Mesenchymal stem cell (in vitro differentiated cells and primary cell): Measurements from ENCODE around the gene ERGIC1.

ENCODE experiments used
- DNase-seq: peaks from one replicate; pipeline ENCODE4 v3.0.0-alpha.2; 2013
- H2AFZ ChIP-seq: one replicate; pipeline ENCODE4 v1.6.1; 2013; ENCODE audit warnings: low read depth, mild to moderate bottlenecking, control low read depth, inconsistent platforms, low read length, moderate library complexity
- H2AK5ac ChIP-seq: 2 replicates; pipeline ENCODE4 v1.6.1; 2013; ENCODE audit warnings: low read length, moderate library complexity, mild to moderate bottlenecking, inconsistent platforms; ENCODE audit not compliant: severe bottlenecking
- H2BK120ac ChIP-seq: one replicate; pipeline ENCODE4 v1.6.1; 2013; ENCODE audit warnings: low read depth, mild to moderate bottlenecking, inconsistent platforms, low read length, moderate library complexity
- H2BK12ac ChIP-seq, 2 experiments: one replicate each; pipeline ENCODE4 v1.6.1; 2013; ENCODE audit warnings: inconsistent platforms in 2 of 2, low read length in 2 of 2, mild to moderate bottlenecking in 2 of 2, moderate library complexity in 2 of 2, control low read depth in 1 of 2
- H2BK15ac ChIP-seq: one replicate; pipeline ENCODE4 v1.6.1; 2013; ENCODE audit warnings: mild to moderate bottlenecking, low read depth, inconsistent platforms; ENCODE audit not compliant: poor library complexity, severe bottlenecking
- H2BK5ac ChIP-seq: 2 replicates; pipeline ENCODE4 v1.6.1; 2013; ENCODE audit warnings: low read depth, mild to moderate bottlenecking, low read length, control low read depth, inconsistent platforms; ENCODE audit not compliant: poor library complexity, severe bottlenecking
- H3K14ac ChIP-seq, 2 experiments: one replicate each; pipeline ENCODE4 v1.6.1; 2013; ENCODE audit warnings: inconsistent platforms in 2 of 2, low read length in 2 of 2, control low read depth in 1 of 2, mild to moderate bottlenecking in 1 of 2, moderate library complexity in 1 of 2
- H3K18ac ChIP-seq, 2 experiments: one replicate each; pipeline ENCODE4 v1.6.1; 2013; ENCODE audit warnings: inconsistent platforms in 2 of 2, low read length in 2 of 2, control low read depth in 1 of 2, low read depth in 1 of 2, mild to moderate bottlenecking in 1 of 2
- H3K23ac ChIP-seq, 2 experiments: one replicate each; pipeline ENCODE4 v1.6.1; 2013; ENCODE audit warnings: inconsistent platforms in 2 of 2, low read length in 2 of 2, mild to moderate bottlenecking in 2 of 2, moderate library complexity in 2 of 2, control low read depth in 1 of 2
- H3K27ac ChIP-seq: 2 replicates; pipeline ENCODE4 v1.5.1; 2013; ENCODE audit warnings: mild to moderate bottlenecking, moderate library complexity, low read length, control low read depth, inconsistent platforms; ENCODE audit not compliant: poor library complexity, severe bottlenecking
- H3K27me3 ChIP-seq, 2 experiments: 2 replicates each; pipeline versions ENCODE4 v1.6.1 to v1.7.0; 2013; ENCODE audit warnings: low read length in 2 of 2, mild to moderate bottlenecking in 2 of 2, moderate library complexity in 2 of 2, control low read depth in 1 of 2, inconsistent platforms in 1 of 2; ENCODE audit not compliant: control insufficient read depth in 1 of 2, insufficient read depth in 1 of 2
- H3K36me3 ChIP-seq, 2 experiments: 2 replicates each; pipeline versions ENCODE4 v1.6.1 to v1.7.0; 2013; ENCODE audit warnings: low read length in 2 of 2, control low read depth in 1 of 2, inconsistent platforms in 1 of 2, low read depth in 1 of 2, mild to moderate bottlenecking in 1 of 2; ENCODE audit not compliant: insufficient read depth in 2 of 2, control insufficient read depth in 1 of 2
- H3K4ac ChIP-seq, 2 experiments: one replicate each; pipeline ENCODE4 v1.6.1; 2013; ENCODE audit warnings: inconsistent platforms in 2 of 2, low read length in 2 of 2, mild to moderate bottlenecking in 2 of 2, moderate library complexity in 2 of 2, control low read depth in 1 of 2, low read depth in 1 of 2
- H3K4me1 ChIP-seq: 2 replicates; pipeline ENCODE4 v1.6.1; 2013; ENCODE audit warnings: low read depth, low read length, control low read depth; ENCODE audit not compliant: control insufficient read depth, insufficient read depth
- H3K4me2 ChIP-seq: 2 replicates; pipeline ENCODE4 v1.6.1; 2013; ENCODE audit warnings: low read length, mild to moderate bottlenecking, inconsistent platforms; ENCODE audit not compliant: poor library complexity, severe bottlenecking
- H3K4me3 ChIP-seq, 2 experiments: 2 replicates each; pipeline versions ENCODE4 v1.5.1 to v1.7.0; 2013; ENCODE audit warnings: low read length in 2 of 2, mild to moderate bottlenecking in 2 of 2, control low read depth in 1 of 2, low read depth in 1 of 2; ENCODE audit not compliant: insufficient read depth in 1 of 2
- H3K79me1 ChIP-seq: replicated peaks from 2 replicates; pipeline ENCODE4 v1.6.1; 2013; ENCODE audit warnings: mild to moderate bottlenecking, control low read depth, low read length, inconsistent platforms; ENCODE audit not compliant: poor library complexity, severe bottlenecking
- H3K9ac ChIP-seq: 2 replicates; pipeline ENCODE4 v1.7.0; 2013; ENCODE audit warnings: mild to moderate bottlenecking, low read length, moderate library complexity
- H3K9me3 ChIP-seq: 2 replicates; pipeline ENCODE4 v1.7.0; 2013; ENCODE audit warnings: mild to moderate bottlenecking, low read length; ENCODE audit not compliant: control insufficient read depth
- H4K8ac ChIP-seq: one replicate; pipeline ENCODE4 v1.6.1; 2013; ENCODE audit warnings: inconsistent platforms, mild to moderate bottlenecking, low read length, moderate library complexity
- H4K91ac ChIP-seq: one replicate; pipeline ENCODE4 v1.6.1; 2013; ENCODE audit warnings: mild to moderate bottlenecking, low read length, inconsistent platforms
- WGBS: methylation state at CpG from one replicate; pipeline ENCODE4 v1.1.7; 2013; ENCODE audit warnings: mixed read lengths; 5-methylcytosine and 5-hydroxymethylcytosine counted together

ERGIC1 gene

DNA sequence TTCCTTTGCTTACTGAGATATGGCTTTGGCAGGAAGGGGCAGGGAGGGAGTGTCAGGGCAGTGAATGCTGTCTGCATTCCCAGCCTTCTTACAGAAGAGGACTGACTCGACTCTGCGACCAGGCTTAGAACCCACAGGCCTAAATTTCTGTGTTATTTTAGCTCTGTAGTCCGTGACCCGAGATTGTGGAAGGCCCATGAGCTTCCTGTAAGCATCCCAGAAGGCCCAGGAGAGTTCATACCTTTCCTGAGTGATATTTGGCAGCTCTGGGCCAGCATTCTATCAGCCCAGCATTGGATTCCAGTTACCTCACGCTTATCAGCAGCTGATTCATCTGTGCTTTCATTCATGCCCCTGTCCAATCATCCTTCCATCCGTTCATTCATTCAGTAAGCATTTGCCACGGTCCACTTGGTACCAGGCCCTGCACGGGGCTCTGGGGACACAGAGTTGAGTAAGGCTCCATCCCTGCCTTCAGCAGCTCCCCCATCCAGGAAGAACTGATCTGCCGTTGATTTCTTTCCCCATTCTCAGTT, 97.0 kb downstream of the ERGIC1 start:
- Histone ChIP-seq H2AFZ (no peak overlapping the region), H3K4me2 (no peak overlapping the region), H3K9ac (peak overlapping the region; percentile 84), H3K14ac (peak overlapping the region in 1 of 2 experiments; percentile 74), H3K36me3 (peaks cover 46 to 59% of the 10 kb centered on the region in 2 experiments), H2BK15ac (no peak overlapping the region), H4K8ac (no peak overlapping the region), H4K91ac (no peak overlapping the region), H3K18ac (no peak overlapping the region), H2AK5ac (peak overlapping the region; percentile 60), H2BK5ac (no peak overlapping the region), H2BK120ac (no peak overlapping the region), H2BK12ac (peak overlapping the region in 1 of 2 experiments; percentile 70), H3K79me1 (peaks cover 14% of the 10 kb centered on the region), H3K4me3 (peak overlapping the region in 1 of 2 experiments; percentile 40), H3K27ac (peak overlapping the region; percentile 96), H3K4ac (peak overlapping the region in 1 of 2 experiments; percentile 17), H3K4me1 (peaks cover 24% of the 10 kb centered on the region), H3K9me3 (no peaks in the 10 kb centered on the region), H3K27me3 (no peaks in the 10 kb centered on the region), H3K23ac (no peak overlapping the region)
- 14% methylated on average over 8 of the region's 9 CpGs for WGBS
- DNase-seq: peak; percentile 91

DNA sequence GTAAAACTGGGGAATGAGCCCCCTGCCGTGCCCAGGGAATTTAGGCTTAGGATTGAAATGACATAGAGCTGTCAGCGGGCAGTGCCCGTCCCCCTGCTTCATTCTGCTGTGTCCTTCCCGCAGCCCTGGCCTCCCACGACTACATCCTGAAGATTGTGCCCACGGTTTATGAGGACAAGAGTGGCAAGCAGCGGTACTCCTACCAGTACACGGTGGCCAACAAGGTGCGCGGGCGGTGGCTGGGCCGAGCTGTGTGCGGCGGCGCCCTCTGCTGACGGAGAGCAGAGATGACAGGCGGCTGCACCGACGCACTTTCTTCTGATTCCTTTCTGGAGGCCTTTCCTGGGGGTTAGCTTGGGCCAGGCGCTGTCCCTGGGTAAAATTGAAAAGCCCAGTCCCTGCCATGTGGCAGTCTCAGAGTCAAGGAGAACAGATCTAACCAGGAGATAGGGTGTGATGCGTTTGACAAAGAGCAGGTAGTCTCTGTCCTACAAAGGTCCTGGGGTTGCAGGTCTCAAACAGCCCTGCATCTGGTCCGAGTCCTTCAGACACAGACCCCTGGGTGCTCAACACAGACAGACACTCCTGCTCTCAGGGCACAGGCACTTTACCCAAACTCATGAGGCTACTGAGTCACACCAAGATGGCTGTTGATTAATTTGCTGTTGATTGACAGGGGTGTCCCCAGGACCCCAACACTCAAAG, 98.4 kb downstream of the ERGIC1 start:
- peak overlapping the region; percentile 82 for H3K27ac ChIP-seq
- 16% methylated on average over 22 of the region's 22 CpGs for WGBS

DNA sequence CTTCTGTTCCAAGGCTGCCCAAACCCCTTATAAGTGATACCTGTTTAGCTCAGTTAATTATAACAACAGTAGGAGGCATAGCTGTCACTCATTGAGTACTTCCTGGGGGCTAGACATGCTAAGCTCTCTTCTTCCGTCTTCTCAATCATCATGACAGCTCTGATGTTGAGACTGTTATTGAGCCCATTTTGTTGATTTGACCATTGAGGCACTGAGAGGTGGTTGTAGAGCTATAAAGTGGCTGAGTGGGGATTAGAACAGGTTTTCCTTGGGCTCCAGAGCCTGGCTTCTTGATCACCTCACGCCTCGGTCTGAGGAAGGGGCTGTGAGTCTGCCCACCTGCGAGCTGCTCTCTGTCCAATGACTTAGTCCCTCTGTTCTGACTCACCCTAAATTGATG, 99.2 kb downstream of the ERGIC1 start:
- Histone ChIP-seq H3K18ac (no peak overlapping the region), H3K14ac (no peak overlapping the region), H3K4me2 (no peak overlapping the region), H3K4me1 (peaks cover 15% of the 10 kb centered on the region), H3K4ac (no peak overlapping the region), H4K8ac (no peak overlapping the region), H3K9ac (peak overlapping the region; percentile 84), H3K4me3 (no peak overlapping the region), H3K36me3 (peaks cover 44 to 60% of the 10 kb centered on the region in 2 experiments), H3K9me3 (no peaks in the 10 kb centered on the region), H2AFZ (no peak overlapping the region), H2BK120ac (no peak overlapping the region), H3K23ac (no peak overlapping the region), H4K91ac (no peak overlapping the region), H2BK15ac (no peak overlapping the region), H3K27ac (no peak overlapping the region), H2BK12ac (no peak overlapping the region), H2AK5ac (no peak overlapping the region), H3K27me3 (no peaks in the 10 kb centered on the region), H2BK5ac (no peak overlapping the region), H3K79me1 (peaks cover 9% of the 10 kb centered on the region)
- DNase-seq: no peak
- WGBS: 96% methylated on average over 4 of the region's 4 CpGs

More for the DNA sequence above, 98.4 kb downstream of the ERGIC1 start:
- peak overlapping the region; percentile 44 to 55 for H3K18ac ChIP-seq
- peaks cover 12% of the 10 kb centered on the region for H3K79me1 ChIP-seq
- H3K4me2 ChIP-seq: no peak overlapping the region
- H3K4me3 ChIP-seq: no peak overlapping the region
- no peaks in the 10 kb centered on the region for H3K9me3 ChIP-seq
- peak overlapping the region; percentile 4 to 41 for H3K4ac ChIP-seq
- H4K8ac ChIP-seq: no peak overlapping the region
- peak overlapping the region; percentile 63 for H2AK5ac ChIP-seq
- H2BK120ac ChIP-seq: no peak overlapping the region
- H3K36me3 ChIP-seq: peaks cover 45 to 62% of the 10 kb centered on the region in 2 experiments
- peak; percentile 67 for DNase-seq
- H3K27me3 ChIP-seq: no peaks in the 10 kb centered on the region
- H2BK15ac ChIP-seq: peak overlapping the region; percentile 54
- no peak overlapping the region for H2AFZ ChIP-seq
- H2BK5ac ChIP-seq: no peak overlapping the region
- peak overlapping the region; percentile 84 for H3K9ac ChIP-seq
- no peak overlapping the region for H3K14ac ChIP-seq
- no peak overlapping the region for H3K23ac ChIP-seq
- peaks cover 15% of the 10 kb centered on the region for H3K4me1 ChIP-seq
- H2BK12ac ChIP-seq: peak overlapping the region; percentile 15 to 32
- no peak overlapping the region for H4K91ac ChIP-seq

DNA sequence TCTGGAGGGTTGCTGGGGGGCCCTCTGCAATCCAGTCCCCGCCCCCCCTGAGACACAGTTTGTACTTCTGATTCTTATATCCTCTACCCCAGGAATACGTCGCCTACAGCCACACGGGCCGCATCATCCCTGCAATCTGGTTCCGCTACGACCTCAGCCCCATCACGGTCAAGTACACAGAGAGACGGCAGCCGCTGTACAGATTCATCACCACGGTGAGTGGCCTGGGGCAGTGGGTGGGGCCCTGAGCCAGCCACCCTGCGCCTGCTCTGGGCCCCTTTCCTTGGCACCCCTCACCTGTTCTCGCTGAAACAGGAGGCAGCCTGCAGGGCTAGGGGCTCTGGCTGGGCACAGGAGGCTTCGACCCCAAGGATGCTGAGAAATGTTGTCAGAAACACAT, 101.0 kb downstream of the ERGIC1 start:
- 94% methylated on average over 13 of the region's 14 CpGs for WGBS
- Histone ChIP-seq H2BK12ac (no peak overlapping the region), H2BK120ac (no peak overlapping the region)

More for the DNA sequence above, 101.0 kb downstream of the ERGIC1 start:
- peaks cover 52 to 67% of the 10 kb centered on the region in 2 experiments for H3K36me3 ChIP-seq
- H3K23ac ChIP-seq: no peak overlapping the region
- no peak overlapping the region for H3K4me2 ChIP-seq
- no peak overlapping the region for H3K4me3 ChIP-seq
- no peak overlapping the region for H3K9ac ChIP-seq
- H3K79me1 ChIP-seq: peaks cover 7% of the 10 kb centered on the region
- H3K14ac ChIP-seq: no peak overlapping the region
- no peak overlapping the region for H2AFZ ChIP-seq
- no peak overlapping the region for H3K4ac ChIP-seq
- H3K27me3 ChIP-seq: no peaks in the 10 kb centered on the region
- H2BK5ac ChIP-seq: no peak overlapping the region
- no peak overlapping the region for H3K27ac ChIP-seq
- no peak overlapping the region for H3K18ac ChIP-seq
- no peaks in the 10 kb centered on the region for H3K9me3 ChIP-seq
- no peak for DNase-seq
- no peak overlapping the region for H2AK5ac ChIP-seq
- H4K91ac ChIP-seq: no peak overlapping the region
- H4K8ac ChIP-seq: peak overlapping the region; percentile 43
- H2BK15ac ChIP-seq: no peak overlapping the region
- H3K4me1 ChIP-seq: peaks cover 15% of the 10 kb centered on the region
